GM21447 (cell line): Measurements from ENCODE around the gene P2RY13.

Source experiments
- ATAC-seq: cut with Tn5 transposase; IDR thresholded peaks from one replicate; pipeline ENCODE4 v1.9.1; 2021; ENCODE audit not compliant: unreplicated experiment

P2RY13 gene

DNA sequence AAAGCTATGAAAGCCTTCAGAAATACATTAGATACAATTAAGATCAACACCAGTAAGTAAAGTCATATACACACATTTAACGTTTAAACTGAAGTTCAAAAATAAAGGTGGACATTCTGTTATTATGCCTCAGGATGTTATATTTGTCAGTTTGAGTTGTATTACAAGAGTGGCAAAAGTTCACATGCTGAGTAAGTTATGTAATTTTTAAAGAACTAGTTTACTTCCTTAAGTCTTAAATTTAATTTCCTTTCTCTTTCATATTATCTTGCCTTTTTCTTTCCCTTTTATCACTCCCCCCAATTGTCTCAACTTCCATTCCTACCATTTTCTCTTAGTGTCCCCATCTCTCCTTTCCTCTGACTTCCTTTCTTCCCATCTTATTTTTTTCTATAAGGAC, 7.8 kb downstream of the P2RY13 start:
- ATAC-seq, result no peak

DNA sequence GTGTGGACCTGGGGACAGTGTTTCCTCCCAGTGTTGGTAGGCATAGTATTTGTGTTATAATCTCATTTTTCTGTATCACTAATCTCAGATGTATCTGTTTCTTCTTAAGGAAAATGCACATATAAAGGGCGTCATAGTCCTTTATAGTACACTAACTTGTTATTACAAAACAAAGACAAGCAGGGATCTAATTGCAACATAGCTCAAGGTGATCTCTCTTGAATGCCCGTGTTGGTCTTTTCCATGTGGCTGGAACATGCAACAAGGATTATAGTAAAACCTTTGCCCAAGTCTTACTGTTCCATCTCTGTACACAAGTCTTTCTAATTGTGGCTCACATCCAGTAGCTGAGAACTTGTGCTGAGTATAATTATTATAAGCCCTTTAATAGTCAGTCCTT, 9.2 kb downstream of the P2RY13 start:
- ATAC-seq, result no peak

DNA sequence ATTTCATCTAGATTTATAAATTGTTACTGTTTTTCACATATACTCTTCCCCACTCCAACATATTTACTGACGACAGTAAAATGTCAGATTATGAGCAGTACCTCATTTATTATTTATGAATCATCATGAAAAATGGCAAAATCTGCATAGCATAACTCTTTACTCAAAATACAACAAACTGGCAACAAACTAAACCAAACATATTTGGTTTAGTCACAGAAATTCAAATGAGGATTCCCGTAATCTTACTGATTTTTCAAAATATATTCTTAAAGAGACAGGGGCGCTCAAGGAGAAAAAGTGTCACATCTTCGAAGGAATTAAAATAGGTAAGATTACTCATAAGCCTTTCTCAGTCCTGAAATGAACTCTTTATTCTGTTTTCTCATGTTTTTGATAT, 9.7 kb downstream of the P2RY13 start:
- no peak for ATAC-seq

DNA sequence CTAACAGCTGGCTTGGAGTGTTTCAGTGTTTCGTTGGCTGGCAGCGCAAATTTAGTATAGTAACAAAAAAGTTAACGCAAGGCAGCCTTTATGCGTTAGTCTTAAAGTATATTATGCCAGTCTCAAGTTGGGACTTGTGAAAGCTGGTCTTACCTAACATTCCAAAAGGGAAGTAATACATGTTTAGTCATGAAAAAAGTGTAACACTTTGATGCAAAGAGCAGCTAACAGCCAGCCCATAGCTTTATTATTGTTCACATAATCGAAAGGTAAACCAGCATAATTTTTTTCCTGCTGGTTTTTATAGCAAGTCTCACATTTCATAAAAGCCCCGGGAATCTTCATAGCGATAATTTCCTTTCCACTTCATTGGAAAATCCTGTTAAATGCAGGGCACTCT, 10.4 kb downstream of the P2RY13 start:
- no peak for ATAC-seq

DNA sequence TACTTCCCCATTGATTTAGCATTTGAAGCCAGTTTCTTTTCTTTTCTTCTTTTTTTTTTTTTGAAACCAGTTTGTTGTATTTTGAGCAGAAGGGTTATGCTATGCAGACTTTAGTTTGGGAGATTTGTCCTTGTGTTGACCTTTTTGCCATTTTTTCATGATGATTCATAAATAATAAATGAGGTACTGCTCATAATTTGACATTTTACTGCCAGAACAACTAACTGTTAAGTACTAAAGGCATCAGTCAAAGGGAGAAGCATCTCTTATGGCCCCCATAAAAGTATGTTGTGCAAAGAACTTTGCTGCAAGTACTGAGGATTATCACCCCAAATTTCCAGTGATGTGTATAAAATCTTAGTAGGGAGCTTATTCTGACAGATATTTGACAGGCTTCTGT, 11.0 kb downstream of the P2RY13 start:
- no peak for ATAC-seq

DNA sequence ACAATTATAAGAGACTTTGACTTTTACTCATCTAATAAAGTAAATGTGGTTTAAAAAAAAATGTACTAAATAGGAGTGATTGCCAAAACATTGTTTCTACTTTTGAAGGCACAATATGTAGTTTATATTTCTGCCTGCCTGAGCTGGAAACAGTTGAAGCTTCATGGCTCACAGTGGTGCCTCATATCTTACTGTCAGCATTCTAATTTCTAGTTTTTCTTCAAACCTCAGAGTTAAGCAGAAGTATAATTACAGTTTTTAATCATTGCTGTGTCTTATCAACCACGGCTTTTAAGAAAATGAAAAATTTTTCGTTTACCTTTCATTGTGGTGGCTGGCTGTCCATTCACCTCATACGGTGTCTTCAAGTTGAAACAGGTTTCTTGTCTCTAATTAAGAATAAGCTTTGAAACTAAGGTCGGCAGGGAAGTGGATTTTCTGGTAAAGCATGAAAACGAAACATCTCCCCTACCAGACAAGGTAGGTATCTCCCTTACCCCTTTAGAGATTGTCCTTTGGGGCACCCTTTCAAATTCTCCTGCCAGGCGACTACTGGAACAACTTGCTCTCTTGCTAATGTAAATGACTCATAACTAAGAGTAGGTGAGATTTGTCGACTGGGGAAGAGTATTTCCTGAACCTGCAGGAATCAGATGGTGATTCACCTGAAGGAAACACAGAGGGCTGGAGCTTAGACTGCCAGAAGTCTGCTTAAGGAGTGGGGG, 12.9 kb downstream of the P2RY13 start, which contains the start of gene GPR87:
TSS of gene GPR87 (minus strand) at position 554 of the 725 bp plus-strand sequence. CDS start 16,720 bp downstream, outside the sequence.
- ATAC-seq, result no peak

DNA sequence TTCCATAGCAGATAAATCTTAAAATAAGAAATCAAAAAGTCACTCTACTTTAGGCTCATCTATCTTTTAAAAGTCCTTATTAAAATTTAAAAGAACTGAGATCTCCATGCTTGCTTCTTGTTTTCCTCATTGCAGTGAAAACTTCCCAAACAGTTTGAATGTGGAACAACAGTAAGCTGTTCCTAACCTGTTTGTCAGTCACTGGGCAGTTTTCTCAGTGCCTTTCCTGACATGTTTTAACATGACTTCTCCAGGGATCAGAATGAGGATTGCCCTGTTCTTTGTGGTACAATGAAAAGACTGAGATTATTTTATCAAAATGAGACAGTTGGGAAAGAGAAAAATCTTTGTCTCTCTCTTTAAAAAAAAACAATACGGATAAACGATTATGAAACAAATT, 13.5 kb downstream of the P2RY13 start:
- no peak for ATAC-seq

DNA sequence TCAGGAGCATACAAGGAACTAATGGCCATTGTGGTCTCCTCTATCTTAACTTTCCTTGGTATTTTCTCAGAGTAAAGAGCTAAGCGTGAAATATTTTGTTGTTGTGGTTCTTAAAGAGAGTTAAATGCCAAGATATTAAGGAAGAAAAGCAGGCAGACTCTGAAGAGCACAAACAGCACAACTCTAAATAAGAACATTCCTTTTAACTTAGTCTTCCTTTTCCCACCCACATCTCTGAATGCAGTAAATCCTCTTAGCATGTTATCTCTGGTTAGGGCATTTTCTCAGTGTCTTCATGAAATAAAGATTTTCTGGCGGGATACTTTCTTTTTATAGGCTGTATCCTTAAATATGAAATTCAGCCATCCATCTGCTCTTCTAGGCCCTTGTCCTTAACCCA, 14.2 kb downstream of the P2RY13 start:
- ATAC-seq, result no peak

DNA sequence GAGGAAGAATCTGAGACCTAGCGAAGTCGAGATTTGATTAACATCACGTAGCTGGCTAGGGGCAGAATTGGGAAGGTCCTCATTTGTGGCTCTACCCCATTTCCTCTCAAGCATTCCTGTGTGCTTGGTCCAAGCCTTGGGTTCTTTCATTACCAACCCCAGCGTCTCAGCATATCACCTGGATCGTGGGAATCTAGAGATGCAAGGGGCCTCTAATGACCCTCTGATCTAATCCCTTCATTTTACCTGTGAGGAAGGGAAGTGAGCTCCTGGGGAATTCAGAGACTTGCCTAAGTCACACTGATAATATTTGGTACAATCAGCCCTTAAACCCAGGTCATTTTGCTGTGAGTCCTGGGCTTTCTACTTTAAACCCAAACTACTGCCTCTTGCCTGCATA, 14.8 kb downstream of the P2RY13 start:
- ATAC-seq, result no peak

DNA sequence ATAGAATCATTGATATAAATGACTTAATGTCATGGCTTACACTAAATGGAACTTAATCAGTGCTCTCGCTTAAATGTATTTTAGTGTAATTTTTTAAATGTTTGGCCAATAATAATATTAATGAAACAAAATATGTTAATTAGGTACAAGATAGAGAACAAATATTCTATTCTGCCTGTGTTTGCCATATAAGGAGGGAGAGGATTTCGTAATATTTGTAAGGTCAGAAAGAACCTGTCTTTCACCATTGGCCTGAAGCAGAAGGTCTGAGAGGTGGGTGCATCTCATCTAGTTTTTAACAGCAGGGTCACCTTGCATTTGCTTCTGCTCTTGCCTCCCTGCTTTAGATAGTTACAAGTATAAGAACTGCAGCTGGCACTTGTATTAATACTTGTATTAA, 15.2 kb downstream of the P2RY13 start:
- ATAC-seq, result no peak

DNA sequence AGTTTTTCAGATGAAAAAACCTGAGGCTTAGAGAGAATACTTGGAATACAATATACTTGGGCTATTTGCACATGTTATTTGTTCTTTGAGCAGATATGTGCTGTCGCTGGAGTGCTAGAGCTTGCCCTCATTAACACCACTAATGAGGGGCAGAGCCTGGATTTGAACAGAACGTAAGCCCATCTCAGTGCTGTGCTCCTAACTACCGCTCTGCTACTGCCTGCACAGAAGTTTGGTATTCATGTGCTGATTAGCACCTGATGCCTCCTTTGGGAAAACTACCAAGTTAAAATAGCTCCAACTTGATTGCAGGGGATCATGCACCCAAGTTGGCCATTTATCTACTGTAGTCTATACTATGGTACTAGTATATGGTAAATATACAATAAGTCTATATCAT, 16.4 kb downstream of the P2RY13 start:
- no peak for ATAC-seq

DNA sequence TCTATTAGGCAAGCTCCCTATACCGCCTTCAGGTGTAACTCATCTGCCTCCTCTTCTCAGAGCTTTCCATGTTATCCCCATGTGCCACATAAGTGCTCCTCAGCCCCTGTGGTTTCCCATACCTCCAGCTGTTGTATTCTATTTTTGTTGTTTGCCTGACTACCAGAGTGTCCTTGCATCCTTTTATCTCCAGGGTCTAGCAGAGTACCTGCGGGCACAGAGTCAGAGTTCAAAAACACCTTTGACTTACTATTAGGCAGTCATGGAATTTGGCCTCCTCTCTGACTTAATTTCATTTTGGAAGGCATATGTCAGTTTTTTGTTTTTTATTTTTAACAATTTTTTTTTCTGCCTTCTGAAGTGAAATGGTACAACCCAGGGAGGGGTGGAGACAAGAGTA, 19.8 kb downstream of the P2RY13 start:
- no peak for ATAC-seq

DNA sequence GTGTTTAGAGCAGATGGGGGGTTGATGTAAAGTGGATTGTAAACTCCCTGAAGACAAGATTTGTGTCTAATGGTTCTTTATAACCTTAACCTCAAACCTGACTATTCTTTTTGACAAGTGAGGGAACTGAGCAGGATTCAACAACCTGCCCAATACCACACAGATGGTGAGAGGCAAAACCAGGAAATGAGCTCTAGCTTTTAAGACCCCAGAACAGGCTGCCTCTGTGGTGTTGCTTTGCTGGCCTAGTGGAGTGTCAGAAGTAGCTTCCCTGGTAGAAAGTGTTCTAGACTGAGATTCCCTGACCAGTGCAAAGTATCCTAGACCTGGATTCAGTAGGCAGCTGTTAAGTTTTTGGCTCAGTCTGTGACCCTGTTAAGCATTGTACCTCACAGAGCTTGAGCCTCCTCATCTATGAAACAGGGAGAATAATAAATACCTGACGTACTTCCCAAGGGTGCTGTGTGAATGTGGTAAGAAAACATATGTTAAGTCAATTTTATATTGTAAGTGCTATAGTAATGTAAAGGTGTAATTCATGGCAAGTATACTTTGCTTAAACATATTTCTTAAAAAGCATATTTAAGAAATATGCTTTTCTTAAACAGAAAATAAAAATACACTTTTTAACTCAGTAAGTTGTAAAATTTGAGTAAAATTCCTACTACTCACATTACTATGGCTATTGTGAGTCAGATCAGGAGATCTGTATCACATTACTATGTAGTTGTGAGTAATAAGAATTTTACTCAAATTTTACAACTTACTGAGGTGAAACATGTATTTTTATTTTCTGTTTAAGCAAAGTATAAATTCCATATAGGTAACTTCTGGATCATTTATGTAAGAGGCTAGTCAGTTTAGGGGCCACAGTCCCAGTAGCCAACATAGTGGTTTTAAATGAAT, 21.5 kb downstream of the P2RY13 start:
- ATAC-seq, result no peak

DNA sequence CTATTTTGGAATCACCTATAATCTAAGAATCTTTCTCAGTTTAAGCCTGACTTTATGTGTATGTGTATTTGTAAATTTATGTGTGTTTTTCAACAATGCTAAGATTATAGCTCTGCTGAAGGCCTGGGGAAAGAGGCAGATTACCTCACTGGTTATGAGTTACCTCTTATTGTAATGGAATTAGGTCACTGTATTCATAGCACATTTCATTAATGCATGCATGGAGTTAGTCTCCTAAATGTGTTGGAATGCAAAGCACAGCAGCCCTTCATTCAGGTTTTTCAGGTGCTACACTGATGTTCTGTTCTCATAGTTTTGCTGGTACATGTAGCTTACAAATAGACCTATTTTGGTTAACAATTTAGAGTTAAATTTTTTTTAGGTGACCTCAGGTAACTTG, 22.2 kb downstream of the P2RY13 start:
- no peak for ATAC-seq

DNA sequence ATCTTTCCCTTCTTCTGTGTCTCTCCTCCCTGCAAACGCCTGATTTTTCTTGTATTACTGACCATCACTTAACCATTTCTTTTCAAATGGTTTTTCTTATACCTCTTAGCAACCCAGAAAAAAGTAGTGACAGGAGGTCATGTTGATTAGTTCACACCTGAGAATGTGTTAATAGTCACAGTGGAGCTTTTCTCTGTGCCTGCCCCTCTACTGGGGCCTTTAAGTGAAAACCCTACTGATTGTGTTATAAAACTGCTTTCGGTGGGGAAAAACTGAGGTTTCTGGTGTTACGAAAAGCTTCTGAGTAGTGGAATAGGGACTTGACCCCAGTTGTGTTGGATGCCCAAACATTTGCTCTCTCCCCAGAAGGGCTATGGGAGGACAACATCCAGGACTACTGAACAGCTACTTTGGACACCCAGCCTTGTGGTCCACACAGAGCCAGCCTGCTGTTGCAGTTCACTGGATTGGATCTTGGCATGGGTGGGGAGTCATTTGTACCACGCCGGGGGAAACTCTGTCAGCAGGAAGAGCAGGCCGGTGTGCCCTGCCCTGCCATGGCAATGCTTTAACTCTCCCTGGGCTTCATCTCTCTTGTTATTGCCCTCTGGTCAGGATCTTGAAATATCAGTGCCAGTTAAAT, 23.1 kb downstream of the P2RY13 start:
- no peak for ATAC-seq

DNA sequence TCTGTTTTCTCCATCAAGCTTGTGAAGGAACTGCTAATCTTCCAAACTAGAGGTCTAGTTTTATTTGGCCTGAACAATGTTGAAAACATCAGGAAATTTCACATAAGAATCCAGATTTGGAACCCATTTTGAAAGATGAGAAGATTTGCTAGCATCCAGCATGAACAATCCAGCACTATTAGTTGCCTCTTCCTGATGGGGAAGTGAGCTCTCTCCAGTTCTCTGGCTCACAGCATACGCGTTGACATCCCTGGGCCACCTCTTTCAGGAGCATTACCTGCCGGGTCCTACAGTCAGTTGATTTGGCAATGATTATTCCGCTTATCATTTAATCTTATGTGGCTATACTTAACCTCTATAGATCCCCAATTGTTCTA, 23.6 kb downstream of the P2RY13 start:
- ATAC-seq, result no peak

DNA sequence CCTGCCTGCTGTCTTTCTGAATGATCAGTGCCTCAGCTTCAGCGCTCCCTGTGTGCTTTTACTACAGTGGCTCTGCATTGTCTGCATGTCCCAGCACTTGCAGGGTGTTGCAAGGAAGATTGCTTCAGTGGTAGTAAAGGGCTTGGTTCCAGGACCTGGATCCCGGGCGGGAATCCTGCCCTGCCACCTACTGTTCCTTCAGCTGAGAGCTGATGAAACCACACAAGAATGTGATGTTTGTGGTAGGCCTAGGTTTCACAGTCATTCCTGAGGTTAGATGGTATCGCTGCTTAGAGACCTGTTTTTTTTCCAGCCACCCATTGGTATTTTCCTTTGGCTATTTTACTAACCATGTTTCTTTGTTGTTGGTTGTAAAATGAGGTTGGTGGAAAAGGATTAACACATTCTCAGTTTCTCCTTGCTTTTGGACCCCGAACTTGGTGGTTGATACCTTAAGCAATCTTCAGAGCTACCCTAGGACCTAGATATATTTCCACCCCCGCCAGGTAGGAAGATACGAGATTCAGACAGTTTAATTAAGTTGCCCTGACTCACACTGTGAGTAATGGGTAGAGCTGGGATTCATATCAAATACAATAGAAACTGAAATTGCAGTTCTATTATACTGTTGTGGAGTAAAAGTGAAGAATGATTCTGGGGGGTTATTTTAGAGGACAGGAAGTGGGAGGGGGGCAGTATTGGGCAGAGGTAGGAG, 24.1 kb downstream of the P2RY13 start:
- no peak for ATAC-seq

DNA sequence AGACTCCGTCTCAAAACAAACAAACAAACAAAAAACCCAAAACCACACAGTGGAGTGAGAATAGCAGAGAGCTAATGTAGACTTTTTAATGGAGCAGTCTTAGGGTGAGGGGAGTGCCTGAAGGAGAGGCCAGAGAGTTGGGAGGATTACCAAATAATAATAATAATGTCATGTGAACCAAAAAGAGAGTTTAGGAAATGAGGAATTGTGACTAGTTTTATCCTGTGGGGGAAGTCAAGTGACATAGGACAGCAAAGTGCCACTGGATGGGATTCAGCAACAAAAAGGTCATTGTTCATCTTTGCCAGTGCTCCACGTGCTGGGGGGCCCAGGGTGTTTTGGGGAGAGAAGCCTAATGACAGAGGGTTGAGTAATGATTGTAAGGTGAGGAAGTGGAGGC, 25.6 kb downstream of the P2RY13 start:
- no peak for ATAC-seq

DNA sequence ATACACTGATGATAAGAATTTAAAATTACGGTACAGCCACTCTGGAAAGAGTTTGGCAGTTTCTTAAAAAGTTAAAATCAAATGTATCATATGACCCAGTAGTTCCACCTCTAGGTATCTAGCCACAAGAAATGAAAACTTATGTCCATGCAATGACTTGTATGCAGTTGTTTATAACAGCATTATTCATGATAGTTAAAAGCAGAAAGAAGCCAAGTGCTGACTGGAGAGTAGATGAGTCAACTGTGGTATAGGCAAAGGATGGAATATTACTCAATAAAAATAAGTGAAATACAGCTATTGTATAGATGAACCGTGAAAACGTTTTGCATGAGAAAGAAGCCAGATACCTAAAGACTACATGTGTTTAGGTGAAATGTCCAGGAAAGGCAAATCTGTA, 27.6 kb downstream of the P2RY13 start:
- no peak for ATAC-seq

DNA sequence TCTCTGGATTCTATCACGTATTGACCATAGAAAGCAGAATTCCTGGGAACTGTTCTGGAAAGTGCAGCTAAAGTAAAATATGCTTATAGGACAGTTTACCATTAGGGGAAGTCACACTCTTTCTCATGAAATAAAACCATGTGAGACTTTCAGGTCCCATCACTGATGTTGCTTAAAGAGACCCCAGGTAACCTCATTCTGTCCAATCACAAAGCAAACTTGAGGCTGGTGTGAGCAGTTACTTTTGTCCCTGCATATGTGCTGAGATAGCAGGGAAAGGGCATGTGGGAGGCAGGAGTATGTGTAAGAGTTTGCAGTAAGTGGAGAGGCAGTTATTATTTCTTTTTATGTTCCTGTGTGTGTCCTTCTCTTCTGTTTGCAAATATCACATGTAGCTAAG, 28.8 kb downstream of the P2RY13 start:
- ATAC-seq, result no peak

DNA sequence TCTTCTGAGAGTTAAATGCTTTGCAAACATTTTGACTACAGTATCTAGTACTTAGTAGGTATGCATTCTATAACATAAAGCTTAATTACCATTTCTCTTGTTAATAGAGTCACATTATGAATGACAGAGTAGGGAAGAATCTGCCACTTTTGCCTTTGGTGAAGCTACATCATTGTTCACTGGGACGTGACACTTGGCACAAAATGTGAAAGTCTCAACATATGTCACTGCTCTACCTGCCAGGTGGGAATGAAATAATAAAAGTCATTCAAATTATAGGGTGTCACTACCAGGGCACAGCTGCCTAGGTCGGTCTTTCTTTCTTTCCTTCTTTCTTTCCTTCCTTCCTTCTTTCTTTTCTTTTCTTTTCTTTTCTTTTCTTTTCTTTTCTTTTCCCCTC, 30.3 kb downstream of the P2RY13 start:
- no peak for ATAC-seq
